HG02852 (cell line): ENCODE results near the gene TIMP3.

Experiments
- ATAC-seq: cut with Tn5 transposase; IDR thresholded peaks from one replicate; pipeline ENCODE4 v1.9.1; 2021; ENCODE audit warnings: mild to moderate bottlenecking, moderate library complexity; ENCODE audit not compliant: unreplicated experiment

Gene TIMP3

GRCh38 chr22:32785321-32786026 lies 16.0 kb upstream of the TIMP3 start:
- no peak for ATAC-seq

- no peak for ATAC-seq
Measured at GRCh38 chr22:32786027-32786418, 15.5 kb upstream of the TIMP3 start.

- ATAC-seq: no peak
Measured at GRCh38 chr22:32788904-32789624, 12.4 kb upstream of the TIMP3 start.

GRCh38 chr22:32789797-32790620 lies 11.5 kb upstream of the TIMP3 start:
- no peak for ATAC-seq

GRCh38 chr22:32791056-32791455 lies 10.4 kb upstream of the TIMP3 start:
- ATAC-seq: no peak

GRCh38 chr22:32791485-32791884 lies 10.0 kb upstream of the TIMP3 start:
- no peak for ATAC-seq

GRCh38 chr22:32793589-32793988 lies 7.9 kb upstream of the TIMP3 start:
- ATAC-seq: no peak

GRCh38 chr22:32794449-32795213 lies 6.9 kb upstream of the TIMP3 start:
- no peak for ATAC-seq

GRCh38 chr22:32795214-32795596 lies 6.3 kb upstream of the TIMP3 start:
- ATAC-seq: no peak

- no peak for ATAC-seq
Measured at GRCh38 chr22:32796865-32797573, 4.5 kb upstream of the TIMP3 start.

GRCh38 chr22:32799496-32799895 lies 2.0 kb upstream of the TIMP3 start:
- no peak for ATAC-seq

GRCh38 chr22:32800158-32800882 lies 1.2 kb upstream of the TIMP3 start:
- no peak for ATAC-seq

GRCh38 chr22:32800994-32801536 lies 440 bp upstream of the TIMP3 start:
- no peak for ATAC-seq

GRCh38 chr22:32802237-32802765 lies 796 bp downstream of the TIMP3 start:
- no peak for ATAC-seq

- no peak for ATAC-seq
Measured at GRCh38 chr22:32803020-32803737, 1.7 kb downstream of the TIMP3 start.

- ATAC-seq: no peak
Measured at GRCh38 chr22:32803738-32804435, 2.4 kb downstream of the TIMP3 start.

- ATAC-seq: no peak
Measured at GRCh38 chr22:32804531-32805360, 3.2 kb downstream of the TIMP3 start.
